ENCODE measurements around the gene NEUROD6. TPM values are rescaled to one million over a fixed set of nuclear protein-coding genes. Genes with fewer than 3 reads are reported as not detected.
A peak's percentile ranks its signal among the peaks of the same experiment; 100 is the strongest.

NEUROD6 gene
- not detected in 2 replicates for total RNA-seq (2014; rRNA removed; shearing (Covaris generic))
- not detected in 2 replicates for polyA plus RNA-seq (2014; cell fraction: nucleus; rRNA removed)

GRCh38 chr7:31340603-31341002 is at the start of gene NEUROD6:
Gene NEUROD6, minus strand, starts transcription at chr7:31340726. Its CDS starts 1,458 bp downstream, at chr7:31339268.
- DNase-seq (ENCODE audit: extremely low read depth, low read depth): no peak

DNA sequence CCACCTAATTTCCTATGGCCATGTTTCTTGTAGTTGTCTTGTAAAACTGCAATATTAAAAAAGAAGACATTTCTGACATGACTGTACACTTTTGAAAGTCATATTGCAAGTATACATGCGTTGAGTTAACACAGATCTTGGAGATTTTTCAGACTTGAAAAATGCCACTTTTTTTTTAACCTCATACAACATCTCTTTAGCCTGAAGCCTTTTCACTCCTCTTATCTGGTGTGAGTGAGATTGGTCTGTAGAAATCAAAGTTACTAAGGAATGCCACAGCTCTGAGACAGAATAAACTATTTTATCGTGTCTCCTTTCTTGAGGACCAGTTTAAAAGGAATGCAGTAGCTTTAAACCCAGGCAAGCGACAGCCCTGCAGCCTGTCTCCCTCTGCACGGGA is 43.9 kb upstream of the NEUROD6 start:
- no peak for DNase-seq (ENCODE audit: extremely low read depth, low read depth)

DNA sequence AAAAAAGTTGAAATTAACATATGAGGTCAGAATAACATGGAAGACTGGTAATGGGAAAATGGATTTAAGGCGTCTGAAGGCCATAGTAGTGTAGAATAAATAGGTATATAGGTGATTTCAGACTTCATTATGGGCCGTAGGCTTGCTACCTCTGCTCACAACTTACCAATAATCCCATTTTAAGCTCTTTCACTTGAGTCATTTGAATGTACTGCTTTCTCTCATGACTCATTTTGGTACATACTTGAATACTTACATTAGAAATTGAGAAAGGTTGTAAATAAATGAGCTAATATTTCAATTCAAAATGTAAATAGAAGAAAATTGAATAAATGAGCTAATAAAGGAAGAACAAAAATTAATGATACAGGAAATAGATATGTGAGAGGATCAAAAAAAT is 42.2 kb upstream of the NEUROD6 start:
- no peak for DNase-seq (ENCODE audit: extremely low read depth, low read depth)

DNA sequence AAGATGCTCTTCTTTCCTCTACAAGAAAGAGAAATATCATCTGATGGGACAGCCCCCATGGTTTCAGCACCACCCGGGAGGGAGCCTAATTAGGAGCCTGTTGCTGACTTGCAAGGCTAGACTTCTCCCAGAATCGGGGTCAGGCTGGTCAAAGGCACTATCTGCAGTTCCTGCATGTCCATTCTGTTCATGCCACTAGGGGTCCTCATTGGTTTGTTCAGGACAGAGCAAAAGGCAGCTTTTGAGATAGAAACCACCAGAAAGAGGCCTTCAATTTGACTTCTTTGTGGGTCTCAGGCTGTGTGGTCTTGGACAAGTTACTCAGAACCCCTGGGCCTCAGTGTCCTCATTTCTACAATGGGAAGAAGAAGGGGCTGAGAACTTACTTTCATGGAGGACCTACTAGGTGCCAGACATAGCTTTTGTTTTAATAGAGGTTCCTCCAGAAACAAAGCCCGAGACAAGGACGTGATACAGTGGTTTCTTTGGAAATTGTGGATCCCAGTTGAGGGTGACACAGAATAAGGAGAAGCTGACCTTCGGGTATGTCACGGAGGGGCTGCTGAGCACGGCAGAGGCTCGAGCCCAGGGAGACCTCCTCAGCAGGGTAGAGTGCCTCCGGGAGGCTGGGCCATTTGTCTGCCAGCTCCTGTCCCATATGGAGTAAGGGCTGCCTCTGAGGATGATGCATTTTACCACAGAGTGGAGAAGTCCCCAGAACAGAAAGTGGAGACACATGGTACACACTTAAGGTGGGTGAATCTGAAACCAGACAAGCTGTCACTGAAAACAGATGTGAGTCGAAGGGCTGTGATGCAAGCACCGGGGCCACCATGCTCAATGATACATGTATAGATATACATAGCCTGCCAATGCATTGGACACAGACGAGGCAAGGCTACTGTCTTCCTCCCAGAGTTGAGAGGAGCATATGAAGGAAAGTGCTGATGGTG is 33.1 kb upstream of the NEUROD6 start:
- peak; percentile 77 for DNase-seq (ENCODE audit: extremely low read depth, low read depth)

GRCh38 chr7:31372231-31372959 is 31.9 kb upstream of the NEUROD6 start:
- DNase-seq (ENCODE audit: extremely low read depth, low read depth): no peak

- no peak for DNase-seq (ENCODE audit: extremely low read depth, low read depth)
Observed at GRCh38 chr7:31371621-31372020, 31.1 kb upstream of the NEUROD6 start.

DNA sequence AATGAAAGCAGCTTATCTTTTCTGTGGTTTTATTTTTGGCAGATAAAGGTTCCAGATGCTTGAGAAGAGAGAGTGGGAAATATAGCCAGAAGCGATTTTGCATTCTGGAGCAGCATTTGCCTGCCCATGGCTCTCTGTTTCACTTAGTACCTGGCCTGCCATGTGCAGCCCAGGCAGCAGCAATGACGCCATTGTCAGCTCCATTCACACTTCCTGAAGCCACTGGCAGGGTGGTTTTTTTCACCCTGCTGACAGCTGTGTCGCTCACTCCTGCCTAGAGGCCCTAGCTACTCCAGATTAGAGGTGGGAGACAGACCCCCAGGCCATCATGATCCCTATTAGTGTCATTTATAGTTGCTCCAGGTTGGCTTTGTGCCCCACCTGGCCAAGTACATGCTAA is 30.1 kb upstream of the NEUROD6 start:
- DNase-seq (ENCODE audit: extremely low read depth, low read depth): no peak

GRCh38 chr7:31368620-31369019 is 28.1 kb upstream of the NEUROD6 start:
- no peak for DNase-seq (ENCODE audit: extremely low read depth, low read depth)

DNA sequence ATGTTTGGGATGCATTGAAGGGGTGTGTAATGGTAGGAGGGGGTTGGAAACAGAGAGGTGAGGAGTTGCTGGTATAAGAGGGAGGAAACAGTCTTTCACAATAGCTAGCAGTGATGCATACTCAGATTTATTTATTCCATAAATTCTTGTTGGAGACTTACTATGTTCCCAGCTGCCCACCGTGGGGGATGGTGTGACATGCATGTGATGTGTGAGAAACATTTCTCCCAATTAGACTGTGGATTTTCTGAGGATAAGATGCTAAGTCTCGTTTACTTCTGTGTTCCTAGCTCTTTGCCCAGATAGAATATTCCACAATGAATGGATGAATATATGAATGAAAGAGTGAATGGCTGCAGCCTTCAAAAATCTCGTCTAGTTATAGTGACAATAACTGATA is 23.0 kb upstream of the NEUROD6 start:
- no peak for DNase-seq (ENCODE audit: extremely low read depth, low read depth)

- no peak for DNase-seq (ENCODE audit: extremely low read depth, low read depth)
Observed at GRCh38 chr7:31363051-31363450, 22.5 kb upstream of the NEUROD6 start.

GRCh38 chr7:31362401-31362800 is 21.9 kb upstream of the NEUROD6 start:
- no peak for DNase-seq (ENCODE audit: extremely low read depth, low read depth)

- no peak for DNase-seq (ENCODE audit: extremely low read depth, low read depth)
Observed at GRCh38 chr7:31358467-31358866, 17.9 kb upstream of the NEUROD6 start.

- DNase-seq (ENCODE audit: extremely low read depth, low read depth): no peak
Observed at GRCh38 chr7:31345421-31345820, 4.9 kb upstream of the NEUROD6 start.

DNA sequence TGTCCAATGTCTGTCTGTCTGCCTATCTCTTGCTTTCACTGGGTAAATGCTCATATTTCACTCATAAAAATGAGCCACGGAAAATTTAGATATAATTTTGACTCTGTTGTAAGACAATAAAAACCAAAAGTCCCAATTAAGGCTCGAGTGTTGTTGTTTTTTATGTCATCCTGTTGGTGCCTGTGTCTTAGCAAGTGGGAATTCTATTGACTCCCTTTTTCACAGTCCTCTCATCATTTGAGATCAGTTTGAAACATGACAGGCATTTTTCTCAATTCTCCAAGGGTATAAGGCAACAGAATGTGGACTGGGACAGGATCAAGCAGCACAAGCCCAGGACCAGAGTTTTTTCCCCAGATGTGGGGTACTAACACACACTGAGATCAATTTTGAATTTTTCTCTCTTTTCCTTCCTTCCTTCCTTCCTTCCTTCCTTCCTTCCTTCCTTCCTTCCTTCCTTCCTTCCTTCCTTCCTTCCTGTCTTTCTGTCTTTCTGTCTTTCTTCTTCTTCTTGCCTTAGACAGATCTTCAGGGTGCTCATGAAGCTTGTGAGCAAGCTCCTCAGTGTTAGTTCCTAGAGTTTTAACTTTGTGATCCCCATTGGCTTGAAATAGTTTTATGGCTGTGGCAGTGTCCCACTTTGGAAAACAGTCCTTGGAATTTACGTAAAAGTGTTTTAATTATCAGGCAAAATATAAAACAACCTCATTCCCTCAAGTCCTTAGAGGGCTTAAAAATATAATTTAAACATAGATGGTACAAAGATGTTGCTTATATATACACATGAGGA is 3.2 kb upstream of the NEUROD6 start:
- no peak for DNase-seq (ENCODE audit: extremely low read depth, low read depth)

GRCh38 chr7:31341141-31341540 is 615 bp upstream of the NEUROD6 start:
- DNase-seq (ENCODE audit: extremely low read depth, low read depth): no peak

DNA sequence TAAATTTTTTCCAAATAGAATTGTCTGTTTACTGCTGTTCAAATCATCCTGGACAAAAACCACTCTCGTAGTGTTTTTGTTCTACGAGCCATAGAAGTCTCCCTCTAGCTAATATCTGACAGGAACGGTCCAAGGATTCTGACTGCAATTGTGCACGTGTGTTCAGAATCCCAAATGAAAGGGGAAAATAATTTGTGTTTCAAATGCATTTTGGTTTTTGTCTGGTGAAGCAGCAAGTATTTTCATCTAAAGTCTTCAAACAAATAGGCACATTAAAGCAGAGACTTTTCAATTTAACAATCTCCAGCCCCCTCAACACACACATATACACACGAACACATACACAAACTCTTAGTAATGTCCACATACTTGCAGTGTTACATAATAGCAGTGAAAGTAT is 475 bp downstream of the NEUROD6 start:
- DNase-seq (ENCODE audit: extremely low read depth, low read depth): no peak

DNA sequence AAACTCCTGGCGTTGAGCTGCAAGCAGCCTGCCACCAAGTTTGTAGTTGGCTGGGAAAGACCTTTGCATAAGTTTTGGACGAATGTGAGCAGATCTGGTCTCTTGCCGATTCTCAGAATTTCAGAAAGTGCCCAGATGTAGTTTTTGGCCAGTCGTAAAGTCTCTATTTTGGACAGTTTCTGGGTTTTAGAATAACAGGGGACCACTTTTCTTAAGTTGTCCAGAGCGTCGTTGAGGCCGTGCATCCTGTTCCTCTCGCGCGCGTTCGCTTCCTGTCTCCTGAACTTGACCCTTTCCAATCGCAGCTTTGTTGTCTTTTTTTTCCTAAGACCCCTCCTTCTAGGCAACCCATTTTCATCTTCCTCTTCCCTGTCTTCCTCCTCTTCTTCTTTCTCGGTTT is 1.8 kb downstream of the NEUROD6 start:
- no peak for DNase-seq (ENCODE audit: extremely low read depth, low read depth)

GRCh38 chr7:31337002-31337565 is 3.4 kb downstream of the NEUROD6 start:
- DNase-seq (ENCODE audit: extremely low read depth, low read depth): no peak

DNA sequence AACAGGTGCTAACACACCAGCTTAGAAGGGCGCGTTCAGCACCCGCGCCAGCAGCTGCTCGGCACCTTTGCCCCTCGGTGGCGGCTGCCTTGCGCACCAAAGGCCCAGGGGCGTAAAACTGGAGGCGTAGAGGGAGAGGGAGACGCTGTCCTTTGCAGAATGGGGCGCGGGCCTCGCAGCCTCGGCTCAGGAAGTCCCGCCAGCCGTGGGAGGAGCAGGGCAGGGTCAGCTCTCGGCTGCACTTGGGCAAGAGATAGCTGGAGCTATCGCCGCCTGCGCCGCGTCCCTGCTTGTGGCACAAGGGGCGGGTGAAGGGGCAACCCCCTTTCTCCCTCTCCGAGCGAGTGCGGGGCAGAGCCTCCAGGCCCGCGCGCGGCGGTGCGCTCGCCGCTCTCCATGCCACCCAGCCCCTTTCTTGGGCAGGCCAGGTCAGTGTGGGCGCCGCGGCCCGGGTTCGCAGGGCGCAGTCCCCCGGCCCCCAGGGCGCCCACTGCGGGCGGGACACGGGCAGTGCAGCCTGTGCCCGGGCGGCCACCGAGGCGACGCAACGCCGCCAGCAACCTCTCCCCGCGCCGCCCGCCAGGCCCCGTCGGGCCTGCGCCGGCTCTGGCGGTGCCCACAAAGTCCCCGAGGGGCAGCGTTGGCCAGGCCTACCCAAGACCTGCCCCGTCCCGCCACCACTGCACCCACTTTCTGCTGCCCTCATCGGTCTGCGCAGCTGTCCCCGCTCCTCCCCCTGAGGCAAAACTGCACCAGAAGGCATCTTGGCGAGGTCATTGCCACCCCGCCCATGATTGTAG is 4.1 kb downstream of the NEUROD6 start:
- no peak for DNase-seq (ENCODE audit: extremely low read depth, low read depth)

- no peak for DNase-seq (ENCODE audit: extremely low read depth, low read depth)
Observed at GRCh38 chr7:31335884-31336201, 4.7 kb downstream of the NEUROD6 start.
